ENCODE results near the gene LSM6. TPM values are rescaled to one million over a fixed set of nuclear protein-coding genes. Genes with fewer than 3 reads are reported as not detected.

LSM6 gene
- 18.7 and 19.4 TPM in 2 replicates for total RNA-seq

- DNase-seq (ENCODE audit: low read depth in 2 of 2), result peak; percentile 92
Observed at GRCh38 chr4:146175541-146176453, at the start of gene LSM6. TSS of gene LSM6 (plus strand) at chr4:146175718. CDS start at chr4:146182922, 7,204 bp downstream.

- DNase-seq (ENCODE audit: low read depth in 2 of 2), result no peak
Observed at GRCh38 chr4:146132445-146132844, 43.1 kb upstream of the LSM6 start.

- peak in 1 of 2 donors; percentile 94 for DNase-seq (ENCODE audit: low read depth in 2 of 2)
Observed at GRCh38 chr4:146134761-146135445, 40.6 kb upstream of the LSM6 start.

- DNase-seq (ENCODE audit: low read depth in 2 of 2), result no peak
Observed at GRCh38 chr4:146135941-146136340, 39.6 kb upstream of the LSM6 start.

GRCh38 chr4:146142768-146143167 is 32.8 kb upstream of the LSM6 start:
- DNase-seq (ENCODE audit: low read depth in 2 of 2), result no peak

- no peak for DNase-seq (ENCODE audit: low read depth in 2 of 2)
Observed at GRCh38 chr4:146143888-146144287, 31.6 kb upstream of the LSM6 start.

- no peak for DNase-seq (ENCODE audit: low read depth in 2 of 2)
Observed at GRCh38 chr4:146146918-146147317, 28.6 kb upstream of the LSM6 start.

GRCh38 chr4:146148021-146148420 is 27.5 kb upstream of the LSM6 start:
- DNase-seq (ENCODE audit: low read depth in 2 of 2), result no peak

GRCh38 chr4:146154057-146154456 is 21.5 kb upstream of the LSM6 start:
- no peak for DNase-seq (ENCODE audit: low read depth in 2 of 2)

- no peak for DNase-seq (ENCODE audit: low read depth in 2 of 2)
Observed at GRCh38 chr4:146155152-146155724, 20.3 kb upstream of the LSM6 start.

GRCh38 chr4:146158036-146158745 is 17.3 kb upstream of the LSM6 start:
- DNase-seq (ENCODE audit: low read depth in 2 of 2), result no peak

GRCh38 chr4:146159384-146160058 is 16.0 kb upstream of the LSM6 start:
- no peak for DNase-seq (ENCODE audit: low read depth in 2 of 2)

GRCh38 chr4:146161243-146161642 is 14.3 kb upstream of the LSM6 start:
- DNase-seq (ENCODE audit: low read depth in 2 of 2), result no peak

GRCh38 chr4:146165221-146165620 is 10.3 kb upstream of the LSM6 start:
- no peak for DNase-seq (ENCODE audit: low read depth in 2 of 2)

GRCh38 chr4:146165840-146166239 is 9.7 kb upstream of the LSM6 start:
- DNase-seq (ENCODE audit: low read depth in 2 of 2), result no peak

- DNase-seq (ENCODE audit: low read depth in 2 of 2), result no peak
Observed at GRCh38 chr4:146170149-146170548, 5.4 kb upstream of the LSM6 start.

- DNase-seq (ENCODE audit: low read depth in 2 of 2), result peak in 1 of 2 donors; percentile 10
Observed at GRCh38 chr4:146176891-146177290, 1.4 kb downstream of the LSM6 start.

- no peak for DNase-seq (ENCODE audit: low read depth in 2 of 2)
Observed at GRCh38 chr4:146178126-146178525, 2.6 kb downstream of the LSM6 start.

GRCh38 chr4:146179784-146180370 is 4.4 kb downstream of the LSM6 start:
- peak in 1 of 2 donors; percentile 45 for DNase-seq (ENCODE audit: low read depth in 2 of 2)

GRCh38 chr4:146182443-146182842 is 6.9 kb downstream of the LSM6 start:
- no peak for DNase-seq (ENCODE audit: low read depth in 2 of 2)

GRCh38 chr4:146183209-146183608 is 7.7 kb downstream of the LSM6 start:
- no peak for DNase-seq (ENCODE audit: low read depth in 2 of 2)

Data from lung microvascular endothelial cell (primary cell).